ENCODE measurements around the gene SBNO1.

The SBNO1 gene

GRCh38 chr12:123286652-123287373, 77.8 kb downstream of the SBNO1 start:
- Histone ChIP-seq H3K27ac (ENCODE audit: low read depth, low read length) (no peak overlapping the region; the same call in 1 of the 2 replicates), H3K36me3 (ENCODE audit: control insufficient read depth, insufficient read depth, low read length) (peaks cover 26% of the 10 kb centered on the region), H3K9ac (ENCODE audit: low read length) (no peak overlapping the region), H3K27me3 (ENCODE audit: control insufficient read depth, insufficient read depth, low read length) (no peaks in the 10 kb centered on the region), H3K4me3 (ENCODE audit: low read depth, low read length) (no peak overlapping the region), H3K9me3 (ENCODE audit: control insufficient read depth, insufficient read depth, low read depth, low read length) (no peaks in the 10 kb centered on the region), H3K4me1 (ENCODE audit: control insufficient read depth, insufficient read depth, low read length) (peaks cover 5% of the 10 kb centered on the region)

- Histone ChIP-seq H3K27me3 (ENCODE audit: control insufficient read depth, insufficient read depth, low read length) (no peaks in the 10 kb centered on the region), H3K4me3 (ENCODE audit: low read depth, low read length) (no peak overlapping the region), H3K27ac (ENCODE audit: low read depth, low read length) (no peak overlapping the region), H3K4me1 (ENCODE audit: control insufficient read depth, insufficient read depth, low read length) (peaks cover 5% of the 10 kb centered on the region), H3K36me3 (ENCODE audit: control insufficient read depth, insufficient read depth, low read length) (peaks cover 10% of the 10 kb centered on the region; the same call in 1 of the 2 replicates), H3K9me3 (ENCODE audit: control insufficient read depth, insufficient read depth, low read depth, low read length) (no peaks in the 10 kb centered on the region), H3K9ac (ENCODE audit: low read length) (no peak overlapping the region)
Measured at GRCh38 chr12:123284669-123285068, 80.0 kb downstream of the SBNO1 start.

DNA sequence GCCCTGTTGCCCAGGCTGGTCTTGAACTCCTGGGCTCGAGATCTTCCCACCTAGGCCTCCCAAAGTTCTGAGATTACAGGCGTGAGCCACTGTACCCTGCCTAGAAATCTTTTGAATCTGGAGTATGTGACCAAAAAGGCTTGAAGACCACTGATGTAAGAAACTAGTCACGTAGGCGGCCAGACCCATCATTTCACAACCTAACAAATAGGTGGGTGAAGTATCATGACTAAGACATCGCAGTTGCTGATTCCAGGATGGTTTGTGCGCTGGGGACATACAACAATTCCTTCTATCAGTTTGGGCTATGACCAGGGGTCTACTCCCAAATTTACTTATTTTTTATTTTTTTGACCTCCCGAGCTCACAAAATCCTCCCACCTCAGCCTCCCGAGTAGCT, 81.2 kb downstream of the SBNO1 start:
- H3K4me3 ChIP-seq (ENCODE audit: low read depth, low read length), result no peak overlapping the region
- no peak overlapping the region for H3K9ac ChIP-seq (ENCODE audit: low read length)
- H3K4me1 ChIP-seq (ENCODE audit: control insufficient read depth, insufficient read depth, low read length), result peaks cover 5% of the 10 kb centered on the region
- no peak overlapping the region for H3K27ac ChIP-seq (ENCODE audit: low read depth, low read length)
- H3K27me3 ChIP-seq (ENCODE audit: control insufficient read depth, insufficient read depth, low read length), result no peaks in the 10 kb centered on the region
- H3K36me3 ChIP-seq (ENCODE audit: control insufficient read depth, insufficient read depth, low read length), result no peaks in the 10 kb centered on the region
- H3K9me3 ChIP-seq (ENCODE audit: control insufficient read depth, insufficient read depth, low read depth, low read length), result no peaks in the 10 kb centered on the region

DNA sequence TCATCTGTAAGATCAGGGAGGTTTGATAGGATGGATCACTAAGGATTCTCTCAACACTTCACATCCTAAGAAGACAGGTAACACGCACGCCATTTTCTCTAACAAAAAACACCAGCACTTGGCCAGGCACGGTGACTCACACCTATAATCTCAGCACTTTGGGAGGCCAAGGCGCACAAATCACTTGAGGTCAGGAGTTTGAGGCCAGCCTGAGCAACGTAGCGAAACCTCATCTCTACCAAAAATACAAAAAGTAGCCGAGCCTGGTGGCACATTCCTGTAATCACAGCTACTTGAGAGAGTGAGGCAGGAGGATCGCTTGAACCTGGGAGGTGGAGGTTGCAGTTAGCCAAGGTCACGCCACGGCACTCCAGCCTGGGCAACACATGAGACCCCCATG, 82.5 kb downstream of the SBNO1 start:
- Histone ChIP-seq H3K36me3 (ENCODE audit: control insufficient read depth, insufficient read depth, low read length) (no peaks in the 10 kb centered on the region), H3K4me1 (ENCODE audit: control insufficient read depth, insufficient read depth, low read length) (peaks cover 5% of the 10 kb centered on the region), H3K27ac (ENCODE audit: low read depth, low read length) (no peak overlapping the region), H3K4me3 (ENCODE audit: low read depth, low read length) (no peak overlapping the region), H3K9me3 (ENCODE audit: control insufficient read depth, insufficient read depth, low read depth, low read length) (no peaks in the 10 kb centered on the region), H3K27me3 (ENCODE audit: control insufficient read depth, insufficient read depth, low read length) (no peaks in the 10 kb centered on the region), H3K9ac (ENCODE audit: low read length) (no peak overlapping the region)

DNA sequence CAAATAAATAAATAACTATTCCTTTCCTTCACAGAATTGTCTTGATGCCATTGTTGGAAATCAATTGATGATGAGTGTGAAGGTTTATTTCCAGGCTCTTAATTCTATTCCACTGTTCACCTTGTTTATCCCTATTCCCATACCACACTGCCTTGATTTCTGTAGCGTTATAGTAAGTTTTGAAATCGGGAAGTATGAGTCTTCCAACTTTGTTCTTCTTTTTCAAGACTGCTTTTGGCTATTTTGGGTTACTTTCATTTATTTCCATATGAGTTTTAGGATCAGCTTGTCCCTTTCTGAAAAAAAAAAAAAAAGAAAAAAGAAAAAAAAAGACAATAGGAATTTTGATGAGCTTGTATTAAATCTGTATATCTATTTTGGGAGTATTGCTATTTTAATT, 83.7 kb downstream of the SBNO1 start:
- Histone ChIP-seq H3K9ac (ENCODE audit: low read length) (no peak overlapping the region), H3K27ac (ENCODE audit: low read depth, low read length) (no peak overlapping the region), H3K4me1 (ENCODE audit: control insufficient read depth, insufficient read depth, low read length) (no peaks in the 10 kb centered on the region), H3K27me3 (ENCODE audit: control insufficient read depth, insufficient read depth, low read length) (no peaks in the 10 kb centered on the region), H3K36me3 (ENCODE audit: control insufficient read depth, insufficient read depth, low read length) (no peaks in the 10 kb centered on the region), H3K9me3 (ENCODE audit: control insufficient read depth, insufficient read depth, low read depth, low read length) (no peaks in the 10 kb centered on the region), H3K4me3 (ENCODE audit: low read depth, low read length) (no peak overlapping the region)

GRCh38 chr12:123278101-123278627, 86.5 kb downstream of the SBNO1 start:
- H3K27ac ChIP-seq (ENCODE audit: low read depth, low read length), result no peak overlapping the region
- H3K4me3 ChIP-seq (ENCODE audit: low read depth, low read length), result no peak overlapping the region

GRCh38 chr12:123273166-123273565, 91.5 kb downstream of the SBNO1 start:
- Histone ChIP-seq H3K4me1 (ENCODE audit: control insufficient read depth, insufficient read depth, low read length) (peaks cover 22% of the 10 kb centered on the region), H3K9me3 (ENCODE audit: control insufficient read depth, insufficient read depth, low read depth, low read length) (no peaks in the 10 kb centered on the region), H3K36me3 (ENCODE audit: control insufficient read depth, insufficient read depth, low read length) (no peaks in the 10 kb centered on the region), H3K9ac (ENCODE audit: low read length) (no peak overlapping the region), H3K4me3 (ENCODE audit: low read depth, low read length) (no peak overlapping the region), H3K27ac (ENCODE audit: low read depth, low read length) (no peak overlapping the region), H3K27me3 (ENCODE audit: control insufficient read depth, insufficient read depth, low read length) (no peaks in the 10 kb centered on the region)

More at GRCh38 chr12:123278101-123278627, 86.5 kb downstream of the SBNO1 start:
- Histone ChIP-seq H3K4me1 (ENCODE audit: control insufficient read depth, insufficient read depth, low read length) (0 out of 2 replicates have a peak, but pooled peaks cover 1% of the 10 kb centered on the region), H3K9me3 (ENCODE audit: control insufficient read depth, insufficient read depth, low read depth, low read length) (no peaks in the 10 kb centered on the region), H3K9ac (ENCODE audit: low read length) (no peak overlapping the region), H3K27me3 (ENCODE audit: control insufficient read depth, insufficient read depth, low read length) (no peaks in the 10 kb centered on the region), H3K36me3 (ENCODE audit: control insufficient read depth, insufficient read depth, low read length) (no peaks in the 10 kb centered on the region)

DNA sequence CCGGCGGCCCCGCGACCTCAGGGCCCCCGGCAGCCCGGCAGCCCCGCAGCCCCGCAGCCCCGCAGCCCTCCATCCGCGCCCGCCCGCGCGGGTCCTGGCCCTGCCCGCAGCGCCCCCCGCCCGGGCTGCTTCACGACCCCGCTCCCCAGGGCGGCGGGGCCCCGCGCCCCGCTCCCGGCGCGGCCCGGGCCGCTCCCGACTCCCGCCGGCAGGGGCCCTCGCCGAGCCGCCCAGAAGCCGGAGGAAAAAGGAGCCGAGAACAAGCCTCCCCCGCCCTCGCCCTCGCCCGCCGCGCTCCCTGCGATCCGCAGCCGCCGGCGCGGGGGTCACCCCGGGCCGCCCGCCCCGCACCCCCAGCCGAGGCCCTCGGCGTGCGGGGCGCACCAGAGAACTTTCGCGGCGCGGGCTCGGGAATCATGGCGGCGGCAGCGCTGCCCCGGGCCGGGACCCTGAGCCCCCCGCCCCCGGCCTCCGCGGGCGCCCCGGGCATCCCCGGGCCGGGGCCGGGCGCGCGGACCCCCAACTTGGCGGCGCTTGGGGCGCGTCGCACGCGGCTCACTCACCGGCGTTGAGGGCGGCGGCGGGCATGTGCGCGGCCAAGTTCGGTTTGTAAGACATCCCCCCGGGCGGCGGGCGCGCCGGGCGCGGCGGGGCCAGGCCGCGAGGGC, 93.5 kb downstream of the SBNO1 start:
- Histone ChIP-seq H3K27me3 (ENCODE audit: control insufficient read depth, insufficient read depth, low read length) (no peaks in the 10 kb centered on the region), H3K36me3 (ENCODE audit: control insufficient read depth, insufficient read depth, low read length) (peaks cover 16% of the 10 kb centered on the region), H3K4me3 (ENCODE audit: low read depth, low read length) (peak overlapping the region; percentile 73), H3K9me3 (ENCODE audit: control insufficient read depth, insufficient read depth, low read depth, low read length) (no peaks in the 10 kb centered on the region), H3K27ac (ENCODE audit: low read depth, low read length) (no peak overlapping the region), H3K9ac (ENCODE audit: low read length) (peak overlapping the region; percentile 97), H3K4me1 (ENCODE audit: control insufficient read depth, insufficient read depth, low read length) (peaks cover 24% of the 10 kb centered on the region)

GRCh38 chr12:123270214-123271000, 94.2 kb downstream of the SBNO1 start:
- H3K9ac ChIP-seq (ENCODE audit: low read length), result peak overlapping the region; percentile 97
- no peaks in the 10 kb centered on the region for H3K27me3 ChIP-seq (ENCODE audit: control insufficient read depth, insufficient read depth, low read length)
- H3K9me3 ChIP-seq (ENCODE audit: control insufficient read depth, insufficient read depth, low read depth, low read length), result no peaks in the 10 kb centered on the region
- H3K4me3 ChIP-seq (ENCODE audit: low read depth, low read length), result peak overlapping the region; percentile 73
- H3K4me1 ChIP-seq (ENCODE audit: control insufficient read depth, insufficient read depth, low read length), result peaks cover 24% of the 10 kb centered on the region
- H3K36me3 ChIP-seq (ENCODE audit: control insufficient read depth, insufficient read depth, low read length), result peaks cover 23% of the 10 kb centered on the region
- H3K27ac ChIP-seq (ENCODE audit: low read depth, low read length), result peak overlapping the region; percentile 86

- Histone ChIP-seq H3K4me3 (ENCODE audit: low read depth, low read length) (peak overlapping the region; percentile 73), H3K27ac (ENCODE audit: low read depth, low read length) (peak overlapping the region; percentile 86), H3K9me3 (ENCODE audit: control insufficient read depth, insufficient read depth, low read depth, low read length) (no peaks in the 10 kb centered on the region), H3K9ac (ENCODE audit: low read length) (peak overlapping the region; percentile 97), H3K36me3 (ENCODE audit: control insufficient read depth, insufficient read depth, low read length) (peaks cover 27% of the 10 kb centered on the region), H3K27me3 (ENCODE audit: control insufficient read depth, insufficient read depth, low read length) (no peaks in the 10 kb centered on the region), H3K4me1 (ENCODE audit: control insufficient read depth, insufficient read depth, low read length) (peaks cover 24% of the 10 kb centered on the region)
Measured at GRCh38 chr12:123269896-123270213, 94.8 kb downstream of the SBNO1 start.

All from HUES6 (cell line).